Measurements from ENCODE around the gene SMARCB1. TPM values are rescaled to one million over a fixed set of nuclear protein-coding genes. Genes with fewer than 3 reads are reported as not detected.

SMARCB1 gene
- total and polyA plus RNA-seq, 5 donors from 2014 or later = 28.3 to 58.4 (median 30.6) TPM

DNA sequence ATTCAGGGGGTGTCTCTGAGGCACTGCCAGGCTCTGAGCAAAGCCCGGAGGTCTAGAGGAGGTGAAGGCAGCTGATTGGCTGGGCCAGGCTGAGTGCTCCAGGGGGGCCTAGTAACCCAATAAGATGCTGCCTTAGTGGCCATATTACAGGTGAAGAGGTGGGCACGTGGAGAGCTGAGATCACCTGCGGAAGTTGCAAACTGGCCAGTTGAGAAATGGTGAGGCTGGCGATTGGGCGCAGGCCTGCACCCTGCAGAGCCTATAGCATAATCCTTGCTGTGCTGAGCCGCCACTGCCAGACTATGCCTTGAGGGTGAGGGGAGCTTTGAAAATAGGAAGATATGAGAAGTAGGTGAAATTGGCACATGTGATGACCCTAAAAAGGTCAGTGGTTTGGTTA lies 30.4 kb downstream of the SMARCB1 start:
- peaks cover 6% of the 10 kb centered on the region for H3K4me1 ChIP-seq (ENCODE audit: control insufficient read depth, insufficient read depth, low read length, poor library complexity, severe bottlenecking)
- H3K4me1 Mint-ChIP-seq = peaks cover 0 to 9% (median 4%) of the 10 kb centered on the region in 4 donors
- H3K27ac Mint-ChIP-seq = peak overlapping the region in 1 of 3 donors; percentile 17
- H3K27ac ChIP-seq (ENCODE audit: insufficient read depth, low read length, poor library complexity, severe bottlenecking) = no peak overlapping the region
- H3K9me3 ChIP-seq (ENCODE audit: control insufficient read depth in 2 of 2, low read length in 2 of 2) = no peaks in the 10 kb centered on the region
- peaks cover 37% of the 10 kb centered on the region for H3K36me3 Mint-ChIP-seq
- ATAC-seq (ENCODE audit: low read depth in 2 of 2) (no peak), DNase-seq (no peak)
- H3K4me3 ChIP-seq (ENCODE audit: low read depth, low read length) = no peak overlapping the region
- H3K27me3 Mint-ChIP-seq = no peaks in the 10 kb centered on the region
- H3K4me3 Mint-ChIP-seq = no peak overlapping the region
- peaks cover 42% of the 10 kb centered on the region for H3K36me3 ChIP-seq (ENCODE audit: control insufficient read depth, insufficient read depth, low read length)
- H3K27me3 ChIP-seq (ENCODE audit: control insufficient read depth, insufficient read depth, low read length) = no peaks in the 10 kb centered on the region
- no peaks in the 10 kb centered on the region for H3K9me3 Mint-ChIP-seq

DNA sequence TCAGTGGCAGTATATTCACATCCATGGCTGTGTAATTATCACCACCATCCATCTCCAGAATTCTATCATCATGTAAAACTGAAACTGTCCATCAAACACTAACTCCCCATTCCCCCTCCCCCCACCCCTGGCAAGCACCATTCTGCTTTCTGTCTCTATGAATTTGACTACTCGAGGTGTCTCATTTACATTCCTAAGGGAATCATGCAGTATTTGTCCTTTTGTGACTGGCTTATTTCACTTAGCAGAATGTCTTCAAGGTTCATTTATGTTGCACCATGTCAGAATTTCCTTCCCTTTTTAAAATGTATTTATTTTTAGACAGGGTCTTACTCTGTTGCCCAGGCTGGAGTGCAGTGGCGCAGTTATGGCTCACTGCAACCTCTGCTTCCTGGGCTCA lies 31.8 kb downstream of the SMARCB1 start:
- Histone ChIP-seq H3K9me3 (ENCODE audit: control insufficient read depth in 2 of 2, low read length in 2 of 2) (no peaks in the 10 kb centered on the region), H3K27ac (ENCODE audit: insufficient read depth, low read length, poor library complexity, severe bottlenecking) (no peak overlapping the region), H3K4me1 (ENCODE audit: control insufficient read depth, insufficient read depth, low read length, poor library complexity, severe bottlenecking) (peaks cover 6% of the 10 kb centered on the region), H3K4me3 (ENCODE audit: low read depth, low read length) (no peak overlapping the region), H3K36me3 (ENCODE audit: control insufficient read depth, insufficient read depth, low read length) (peaks cover 46% of the 10 kb centered on the region), H3K27me3 (ENCODE audit: control insufficient read depth, insufficient read depth, low read length) (no peaks in the 10 kb centered on the region)
- Mint-ChIP-seq H3K27me3 (no peaks in the 10 kb centered on the region), H3K36me3 (peaks cover 44% of the 10 kb centered on the region), H3K9me3 (no peaks in the 10 kb centered on the region), H3K4me3 (no peak overlapping the region), H3K4me1 (peaks cover 0 to 12% (median 5%) of the 10 kb centered on the region in 4 donors), H3K27ac (no peak overlapping the region)
- DNase-seq = no peak
- no peak for ATAC-seq (ENCODE audit: low read depth in 2 of 2)

DNA sequence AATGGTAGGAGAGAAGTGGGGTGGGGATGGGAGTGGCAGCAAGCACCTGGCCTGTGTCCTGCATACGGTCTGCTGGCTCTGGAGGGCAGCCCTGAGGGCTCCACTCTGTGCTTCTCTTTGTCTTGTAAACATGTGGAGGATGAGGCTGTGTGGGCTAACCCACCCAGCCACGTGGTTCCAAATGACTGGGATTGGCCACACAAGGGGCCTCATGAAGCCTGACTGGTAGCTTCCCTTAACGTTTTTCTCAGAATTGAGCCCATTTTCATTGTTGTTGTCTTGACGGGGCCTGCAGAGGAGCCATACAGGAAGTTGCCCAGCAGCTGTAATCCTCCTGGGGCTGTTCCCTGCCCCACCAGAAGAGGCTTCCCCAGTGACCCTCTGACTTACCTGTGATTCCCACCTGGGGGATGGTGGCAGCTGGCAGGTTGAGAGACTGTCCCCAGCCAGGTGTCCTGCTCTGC lies 34.0 kb downstream of the SMARCB1 start:
- peak; percentile 40 to 77 for ATAC-seq (ENCODE audit: low read depth in 2 of 2)
- Mint-ChIP-seq H3K27ac (peak overlapping the region in 2 of 3 donors; percentile 69 to 91), H3K4me3 (peak overlapping the region in 1 of 4 donors; percentile 38), H3K4me1 (peaks cover 0 to 15% (median 5%) of the 10 kb centered on the region in 4 donors), H3K27me3 (no peaks in the 10 kb centered on the region), H3K36me3 (peaks cover 51% of the 10 kb centered on the region), H3K9me3 (no peaks in the 10 kb centered on the region)
- DNase-seq = peak in 1 of 3 donors; percentile 95
- Histone ChIP-seq H3K36me3 (ENCODE audit: control insufficient read depth, insufficient read depth, low read length) (peaks cover 63% of the 10 kb centered on the region), H3K27me3 (ENCODE audit: control insufficient read depth, insufficient read depth, low read length) (no peaks in the 10 kb centered on the region), H3K4me3 (ENCODE audit: low read depth, low read length) (no peak overlapping the region), H3K27ac (ENCODE audit: insufficient read depth, low read length, poor library complexity, severe bottlenecking) (no peak overlapping the region), H3K4me1 (ENCODE audit: control insufficient read depth, insufficient read depth, low read length, poor library complexity, severe bottlenecking) (peaks cover 6% of the 10 kb centered on the region), H3K9me3 (ENCODE audit: control insufficient read depth in 2 of 2, low read length in 2 of 2) (no peaks in the 10 kb centered on the region)

- H3K27me3 ChIP-seq (ENCODE audit: control insufficient read depth, insufficient read depth, low read length) = no peaks in the 10 kb centered on the region
- H3K4me3 ChIP-seq (ENCODE audit: low read depth, low read length) = no peak overlapping the region
- peaks cover 6% of the 10 kb centered on the region for H3K4me1 ChIP-seq (ENCODE audit: control insufficient read depth, insufficient read depth, low read length, poor library complexity, severe bottlenecking)
- Mint-ChIP-seq H3K36me3 (peaks cover 47% of the 10 kb centered on the region), H3K4me1 (peaks cover 0 to 18% (median 5%) of the 10 kb centered on the region in 4 donors), H3K27ac (peak overlapping the region in 2 of 3 donors; percentile 38 to 87), H3K27me3 (no peaks in the 10 kb centered on the region), H3K4me3 (no peak overlapping the region), H3K9me3 (no peaks in the 10 kb centered on the region)
- peaks cover 64% of the 10 kb centered on the region for H3K36me3 ChIP-seq (ENCODE audit: control insufficient read depth, insufficient read depth, low read length)
- no peak for ATAC-seq (ENCODE audit: low read depth in 2 of 2)
- no peak for DNase-seq
- H3K27ac ChIP-seq (ENCODE audit: insufficient read depth, low read length, poor library complexity, severe bottlenecking) = no peak overlapping the region
- no peaks in the 10 kb centered on the region for H3K9me3 ChIP-seq (ENCODE audit: control insufficient read depth in 2 of 2, low read length in 2 of 2)
These were observed 35.4 kb downstream of the SMARCB1 start for GRCh38 chr22:23822101-23822671.

- no peaks in the 10 kb centered on the region for H3K27me3 Mint-ChIP-seq
- no peak overlapping the region for H3K4me3 Mint-ChIP-seq
- Histone ChIP-seq H3K4me3 (ENCODE audit: low read depth, low read length) (no peak overlapping the region), H3K36me3 (ENCODE audit: control insufficient read depth, insufficient read depth, low read length) (peaks cover 63% of the 10 kb centered on the region), H3K4me1 (ENCODE audit: control insufficient read depth, insufficient read depth, low read length, poor library complexity, severe bottlenecking) (peaks cover 6% of the 10 kb centered on the region), H3K9me3 (ENCODE audit: control insufficient read depth in 2 of 2, low read length in 2 of 2) (no peaks in the 10 kb centered on the region), H3K27ac (ENCODE audit: insufficient read depth, low read length, poor library complexity, severe bottlenecking) (no peak overlapping the region), H3K27me3 (ENCODE audit: control insufficient read depth, insufficient read depth, low read length) (no peaks in the 10 kb centered on the region)
- ATAC-seq (ENCODE audit: low read depth in 2 of 2) = no peak
- peaks cover 42% of the 10 kb centered on the region for H3K36me3 Mint-ChIP-seq
- no peak for DNase-seq
- H3K9me3 Mint-ChIP-seq = no peaks in the 10 kb centered on the region
- H3K27ac Mint-ChIP-seq = no peak overlapping the region
- H3K4me1 Mint-ChIP-seq = peaks cover 0 to 18% (median 5%) of the 10 kb centered on the region in 4 donors
These were observed 36.6 kb downstream of the SMARCB1 start for GRCh38 chr22:23823331-23823791.

- H3K4me3 ChIP-seq (ENCODE audit: low read depth, low read length) = no peak overlapping the region
- no peaks in the 10 kb centered on the region for H3K9me3 Mint-ChIP-seq
These were observed 37.9 kb downstream of the SMARCB1 start for GRCh38 chr22:23824476-23825245.

DNA sequence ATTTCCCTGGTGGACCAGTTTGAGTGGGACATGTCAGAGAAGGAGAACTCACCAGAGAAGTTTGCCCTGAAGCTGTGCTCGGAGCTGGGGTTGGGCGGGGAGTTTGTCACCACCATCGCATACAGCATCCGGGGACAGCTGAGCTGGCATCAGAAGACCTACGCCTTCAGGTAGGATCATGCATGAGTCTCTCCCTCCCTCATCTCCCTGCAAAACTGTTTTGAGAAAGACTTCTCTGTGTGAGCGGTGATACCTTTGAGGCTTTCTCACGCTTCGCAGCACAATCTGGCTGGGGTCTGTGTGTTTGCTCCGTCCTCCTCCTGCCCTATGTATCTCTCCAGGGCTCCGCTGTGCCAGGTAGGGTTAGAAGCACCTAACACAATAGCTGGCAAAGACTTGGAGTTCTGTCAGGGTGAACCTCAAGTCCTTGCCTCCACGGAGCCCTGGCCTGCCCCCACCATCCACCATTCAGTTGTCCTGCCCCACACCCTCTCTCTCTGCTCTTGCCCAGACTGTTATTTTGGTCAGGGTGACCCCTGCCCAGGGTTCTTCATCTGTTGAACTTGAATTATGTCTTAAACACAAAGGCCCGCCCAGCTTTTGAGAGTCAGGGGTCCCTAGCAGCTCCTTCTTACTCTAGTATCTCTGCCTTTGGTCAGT lies 38.6 kb downstream of the SMARCB1 start:
- peak overlapping the region in 1 of 3 donors; percentile 38 for H3K27ac Mint-ChIP-seq

More at GRCh38 chr22:23824476-23825245, 37.9 kb downstream of the SMARCB1 start:
- no peaks in the 10 kb centered on the region for H3K9me3 ChIP-seq (ENCODE audit: control insufficient read depth in 2 of 2, low read length in 2 of 2)
- Mint-ChIP-seq H3K4me1 (peaks cover 0 to 23% (median 9%) of the 10 kb centered on the region in 4 donors), H3K4me3 (no peak overlapping the region), H3K27me3 (no peaks in the 10 kb centered on the region), H3K27ac (no peak overlapping the region), H3K36me3 (peaks cover 38% of the 10 kb centered on the region)
- peaks cover 64% of the 10 kb centered on the region for H3K36me3 ChIP-seq (ENCODE audit: control insufficient read depth, insufficient read depth, low read length)
- H3K4me1 ChIP-seq (ENCODE audit: control insufficient read depth, insufficient read depth, low read length, poor library complexity, severe bottlenecking) = peaks cover 6% of the 10 kb centered on the region
- DNase-seq (no peak), ATAC-seq (ENCODE audit: low read depth in 2 of 2) (no peak)
- no peak overlapping the region for H3K27ac ChIP-seq (ENCODE audit: insufficient read depth, low read length, poor library complexity, severe bottlenecking)
- no peaks in the 10 kb centered on the region for H3K27me3 ChIP-seq (ENCODE audit: control insufficient read depth, insufficient read depth, low read length)

More for the DNA sequence above, 38.6 kb downstream of the SMARCB1 start:
- Histone ChIP-seq H3K27ac (ENCODE audit: insufficient read depth, low read length, poor library complexity, severe bottlenecking) (no peak overlapping the region), H3K4me3 (ENCODE audit: low read depth, low read length) (no peak overlapping the region), H3K36me3 (ENCODE audit: control insufficient read depth, insufficient read depth, low read length) (peaks cover 60% of the 10 kb centered on the region), H3K4me1 (ENCODE audit: control insufficient read depth, insufficient read depth, low read length, poor library complexity, severe bottlenecking) (peaks cover 6% of the 10 kb centered on the region), H3K27me3 (ENCODE audit: control insufficient read depth, insufficient read depth, low read length) (no peaks in the 10 kb centered on the region), H3K9me3 (ENCODE audit: control insufficient read depth in 2 of 2, low read length in 2 of 2) (no peaks in the 10 kb centered on the region)
- Mint-ChIP-seq H3K4me3 (peak overlapping the region in 1 of 4 donors; percentile 38), H3K36me3 (peaks cover 40% of the 10 kb centered on the region), H3K27me3 (no peaks in the 10 kb centered on the region), H3K9me3 (no peaks in the 10 kb centered on the region), H3K4me1 (peaks cover 7 to 19% (median 14%) of the 10 kb centered on the region in 4 donors)
- no peak for ATAC-seq (ENCODE audit: low read depth in 2 of 2)
- no peak for DNase-seq
